Heart left ventricle (tissue), 16 donors: ENCODE results near the gene RELT. TPM values are rescaled to one million over a fixed set of nuclear protein-coding genes. Genes with fewer than 3 reads are reported as not detected.
A peak's percentile ranks its signal among the peaks of the same experiment; 100 is the strongest.

Experiments
- ATAC-seq, 4 donors: fragments of 200-7000 bp; cut with Tn5 transposase; one replicate each; pipeline ENCODE4 v1.9.1; 2020 to 2022; ENCODE audit warnings: moderate library complexity in 4 of 4, mild to moderate bottlenecking in 3 of 4, moderate number of reproducible peaks in 1 of 4
- DNase-seq, 5 donors: peaks; one replicate each; pipeline ENCODE4 v3.0.0-alpha.2; 2020
- H3K27ac ChIP-seq, 12 donors: fragments of 200-600 bp; sonication (generic) in 4 of 12; one replicate each; pipeline versions ENCODE4 v1.5.0 to v1.8.0; 2016 to 2022; ENCODE audit warnings: mild to moderate bottlenecking in 2 of 12
- H3K27me3 ChIP-seq, 9 donors: fragments of 200-600 bp; sonication (generic) in 2 of 9; one replicate each; pipeline versions ENCODE4 v1.5.1 to v1.8.0; 2016 to 2022; ENCODE audit warnings: mild to moderate bottlenecking in 3 of 9
- H3K36me3 ChIP-seq, 9 donors: fragments of 200-600 bp; sonication (generic) in 2 of 9; one replicate each; pipeline versions ENCODE4 v1.5.0 to v1.8.0; 2018 to 2022; ENCODE audit warnings: mild to moderate bottlenecking in 2 of 9
- H3K4me1 ChIP-seq, 12 donors: fragments of 200-600 bp; sonication (generic) in 4 of 12; one replicate each; pipeline versions ENCODE4 v1.5.0 to v1.8.0; 2016 to 2022; ENCODE audit warnings: mild to moderate bottlenecking in 3 of 12
- H3K4me3 ChIP-seq, 12 donors: fragments of 200-600 bp; sonication (generic) in 4 of 12; one replicate each; pipeline versions ENCODE4 v1.5.0 to v1.8.0; 2017 to 2022; ENCODE audit warnings: mild to moderate bottlenecking in 9 of 12, moderate library complexity in 4 of 12
- H3K9me3 ChIP-seq, 12 donors: fragments of 200-600 bp; sonication (generic) in 4 of 12; one replicate each; pipeline versions ENCODE4 v1.5.0 to v1.8.0; 2016 to 2022; ENCODE audit warnings: mild to moderate bottlenecking in 1 of 12
- POLR2A ChIP-seq, 2 donors: fragments of 450-650 bp; IDR thresholded peaks; one replicate each; pipeline ENCODE4 v1.6.1; 2017; ENCODE audit warnings: antibody characterized with exemption in 2 of 2, mild to moderate bottlenecking in 2 of 2, moderate library complexity in 2 of 2
- WGBS, 4 donors: extraction: QIAGEN DNeasy Blood & Tissue Kit in 2 of 4; methylation state at CpG; one replicate each; pipeline versions ENCODE4 v1.1.5 to v1.1.7; 2013 to 2018; 5-methylcytosine and 5-hydroxymethylcytosine counted together
- intact Hi-C, 10 donors: fragments of 100-400 bp; cut with DNase I; formaldehyde crosslinking; loops; one replicate each; pipeline versions ENCODE4 v1.11.1 to v1.14.2; 2022
- polyA plus RNA-seq, 2 donors: library from polyadenylated mRNA; stranded (reverse); fragments of 200-250 nt; gene quantifications; one replicate each; pipeline ENCODE4 v1.2.3, GENCODE V29; 2013
- total RNA-seq, 9 donors: library from RNA; depleted of rRNA in 2 of 9; stranded (reverse); fragments of >200 nt in 2 of 9; fragmentation: NEBNext Ultra II Directional in 3 of 9; extraction: Animal tissue kit (Norgen Biotek cat#: 25700) in 3 of 9; gene quantifications; one replicate each; pipeline versions ENCODE4 v1.1.0 to v1.2.4, GENCODE V29; 2016 to 2023
- TF ChIP-seq, protein P1 (sequence below), 12 donors: fragments of 200-600 bp; sonication (generic) in 4 of 12; IDR thresholded peaks; one replicate each; pipeline versions ENCODE4 v1.5.0 to v1.8.0; 2018 to 2022; ENCODE audit warnings: antibody characterized with exemption in 12 of 12, mild to moderate bottlenecking in 5 of 12
- donor health status: ischemic (EF 13 %, LVEDD 7.1; RV severe dilation, severe dysfunction).
- donor health status: healthy with polysubstance abuse.
- donor health status: DM: no; HTN: yes; CAD: no.
- donor health status: DM: no; HTN: no; CAD: no.
- donor health status: ischemic (EF 25% LVEDD 6.9; RV normal size, moderate dysfunction).
- donor health status: ischemic (EF 25% LVEDD 5.7; RV mildly dilated, moderate dysfunction).
- donor health status: healthy.
- donor health status: DM: yes; HTN: yes; CAD: no.
- donor health status: ischemic (EF 35%, LVEDD 5.7; RV mildly dilated, moderate dysfunction).
- donor health status: nonischemic (EF 11% LVEDD 7.7; RV severe dilation, severe dysfunction).
- donor health status: DM: yes; HTN: yes; CAD: no.
- donor health status: PGD.
- donor health status: ischemic (EF 29% LVEDD 5.4; RV normal size, mild dysfunction).
- donor health status: nonischemic (EF 23%, LVEDD 6.1; RV moderate dilation, normal function).

The RELT gene
- total and polyA plus RNA-seq, 11 donors: 1.0 to 13.9 (median 2.6) TPM

DNA sequence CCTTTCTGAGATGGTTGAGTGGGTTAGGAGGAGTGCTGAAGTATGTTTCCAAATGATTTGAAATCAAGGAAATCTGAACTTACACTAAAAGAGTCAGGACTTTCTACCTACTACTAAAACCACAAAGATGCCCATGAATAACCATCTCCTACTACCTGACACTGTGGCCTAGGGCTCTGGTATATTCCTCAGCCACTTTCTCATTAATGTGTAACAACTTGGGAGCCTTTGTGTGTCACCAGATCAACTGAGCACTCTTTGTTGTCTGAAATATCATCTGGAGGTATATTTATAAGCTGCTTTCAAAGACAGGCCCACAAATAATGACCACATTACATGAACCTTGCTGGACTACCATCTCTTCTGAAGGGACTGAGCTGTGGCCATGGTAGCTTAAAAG lies 43.9 kb downstream of the RELT start:
- Histone ChIP-seq H3K4me3 (no peak overlapping the region), H3K4me1 (peaks cover 0 to 39% (median 10%) of the 10 kb centered on the region in 12 donors), H3K36me3 (peaks cover 0 to 26% (median 9%) of the 10 kb centered on the region in 9 donors), H3K27ac (no peak overlapping the region), H3K27me3 (no peaks in the 10 kb centered on the region), H3K9me3 (no peaks in the 10 kb centered on the region)
- no peak for ATAC-seq
- no peak for DNase-seq
- no peak for TF ChIP-seq POLR2A (IDR thresholded peaks at IDR 0.05)
- TF ChIP-seq, protein P1, sequence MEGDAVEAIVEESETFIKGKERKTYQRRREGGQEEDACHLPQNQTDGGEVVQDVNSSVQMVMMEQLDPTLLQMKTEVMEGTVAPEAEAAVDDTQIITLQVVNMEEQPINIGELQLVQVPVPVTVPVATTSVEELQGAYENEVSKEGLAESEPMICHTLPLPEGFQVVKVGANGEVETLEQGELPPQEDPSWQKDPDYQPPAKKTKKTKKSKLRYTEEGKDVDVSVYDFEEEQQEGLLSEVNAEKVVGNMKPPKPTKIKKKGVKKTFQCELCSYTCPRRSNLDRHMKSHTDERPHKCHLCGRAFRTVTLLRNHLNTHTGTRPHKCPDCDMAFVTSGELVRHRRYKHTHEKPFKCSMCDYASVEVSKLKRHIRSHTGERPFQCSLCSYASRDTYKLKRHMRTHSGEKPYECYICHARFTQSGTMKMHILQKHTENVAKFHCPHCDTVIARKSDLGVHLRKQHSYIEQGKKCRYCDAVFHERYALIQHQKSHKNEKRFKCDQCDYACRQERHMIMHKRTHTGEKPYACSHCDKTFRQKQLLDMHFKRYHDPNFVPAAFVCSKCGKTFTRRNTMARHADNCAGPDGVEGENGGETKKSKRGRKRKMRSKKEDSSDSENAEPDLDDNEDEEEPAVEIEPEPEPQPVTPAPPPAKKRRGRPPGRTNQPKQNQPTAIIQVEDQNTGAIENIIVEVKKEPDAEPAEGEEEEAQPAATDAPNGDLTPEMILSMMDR (IDR thresholded peaks at IDR 0.05): no peak
- intact Hi-C loops: no loop called here

DNA sequence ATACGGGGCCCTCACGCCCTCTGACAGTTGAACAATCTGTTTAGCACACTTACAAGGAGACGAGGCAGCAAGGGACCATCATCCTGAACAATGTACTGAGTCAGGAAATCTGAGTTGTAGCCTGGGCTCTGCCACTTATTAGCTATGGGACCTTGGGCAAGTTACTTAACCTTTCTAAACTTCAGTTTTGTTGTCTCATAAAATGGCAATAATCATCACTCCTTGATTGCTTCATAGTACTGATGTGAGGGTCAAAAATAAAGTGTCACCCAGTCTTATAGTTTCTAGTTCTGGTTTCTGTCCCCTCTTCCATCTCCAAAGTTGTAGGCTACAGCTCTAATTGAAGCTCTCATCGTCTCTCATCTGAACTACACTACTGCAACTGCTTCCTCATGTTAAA lies 46.7 kb downstream of the RELT start:
- no peak for DNase-seq
- peaks cover 0 to 37% (median 16%) of the 10 kb centered on the region in 12 donors for H3K4me1 ChIP-seq
- no peaks in the 10 kb centered on the region for H3K27me3 ChIP-seq
- H3K27ac ChIP-seq: no peak overlapping the region
- H3K9me3 ChIP-seq: no peaks in the 10 kb centered on the region
- no peak overlapping the region for H3K4me3 ChIP-seq
- peaks cover 0 to 20% (median 9%) of the 10 kb centered on the region in 9 donors for H3K36me3 ChIP-seq
- WGBS, 4 donors: 93 to 97% (median 96%) methylated on average over 4 of the region's 4 CpGs
- no peak for ATAC-seq
- TF ChIP-seq POLR2A (IDR thresholded peaks at IDR 0.05): no peak
- TF ChIP-seq, protein P1 (IDR thresholded peaks at IDR 0.05): no peak
- intact Hi-C loops: no loop called here

DNA sequence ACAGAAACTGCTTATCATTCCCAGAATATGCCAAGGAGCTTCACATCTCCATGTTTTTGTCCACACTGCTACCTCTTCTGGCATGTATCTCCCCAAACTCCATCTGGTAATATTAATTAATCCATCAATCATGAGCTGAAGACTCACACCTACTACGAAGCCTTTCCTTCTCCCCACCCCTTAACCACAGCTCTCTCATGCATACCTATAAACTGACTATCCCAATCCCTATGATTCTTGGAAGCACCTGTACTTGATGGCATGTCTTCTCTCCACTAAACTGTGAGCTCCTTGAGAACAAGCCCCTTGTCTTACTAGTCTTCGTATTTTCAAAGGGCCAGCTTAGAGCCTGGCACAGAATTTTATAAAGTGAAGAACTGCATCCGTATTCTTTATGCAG lies 47.3 kb downstream of the RELT start:
- Histone ChIP-seq H3K4me1 (peaks cover 0 to 37% (median 16%) of the 10 kb centered on the region in 12 donors), H3K9me3 (no peaks in the 10 kb centered on the region), H3K4me3 (no peak overlapping the region), H3K36me3 (peaks cover 0 to 17% (median 5%) of the 10 kb centered on the region in 9 donors), H3K27me3 (no peaks in the 10 kb centered on the region), H3K27ac (no peak overlapping the region)
- no peak for DNase-seq
- TF ChIP-seq, protein P1 (IDR thresholded peaks at IDR 0.05): no peak
- TF ChIP-seq POLR2A (IDR thresholded peaks at IDR 0.05): no peak
- intact Hi-C loops: no loop called here
- ATAC-seq: no peak
- WGBS, 4 donors: 92 to 98% (median 95%) methylated on average over 3 of the region's 3 CpGs

DNA sequence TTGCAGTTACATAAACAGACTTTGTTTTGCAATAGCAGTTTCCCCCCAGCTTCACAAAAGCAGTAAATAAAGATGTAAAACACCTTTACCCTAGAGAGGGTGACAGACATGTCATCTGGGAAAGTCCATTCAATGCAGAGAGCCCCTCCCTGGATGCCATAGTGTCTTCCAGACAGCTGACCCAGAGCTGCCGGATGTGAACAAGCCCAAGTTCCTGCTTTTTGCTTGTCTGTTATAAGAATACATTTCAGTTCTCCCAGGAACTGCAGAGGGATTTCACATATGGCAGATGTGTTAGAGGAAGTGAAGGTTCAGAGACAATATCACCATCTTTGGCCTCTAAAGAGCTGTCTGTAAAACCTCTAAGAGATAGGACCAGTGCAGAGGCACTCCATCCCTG lies 48.9 kb downstream of the RELT start:
- peak overlapping the region in 6 of 12 donors; percentile 11 to 82 (median 13) for H3K27ac ChIP-seq
- WGBS, 4 donors: 54 to 67% (median 61%) methylated on average over 1 of the region's 1 CpG

More for the DNA sequence above, 48.9 kb downstream of the RELT start:
- intact Hi-C loops: loop anchor here in 1 of 10 donors (5.0 kb wide), 1 partner anchor 42 kb away; no protein-coding TSS in a partner anchor
- H3K4me1 ChIP-seq: peaks cover 0 to 46% (median 16%) of the 10 kb centered on the region in 12 donors
- DNase-seq (peak in 1 of 5 donors; percentile 42), ATAC-seq (peak in 3 of 4 donors; percentile 53 to 67 (median 61))
- TF ChIP-seq, protein P1 (IDR thresholded peaks at IDR 0.05): no peak
- TF ChIP-seq POLR2A (IDR thresholded peaks at IDR 0.05): no peak
- peaks cover 0 to 6% (median 0%) of the 10 kb centered on the region in 9 donors for H3K36me3 ChIP-seq
- no peak overlapping the region for H3K4me3 ChIP-seq
- no peaks in the 10 kb centered on the region for H3K9me3 ChIP-seq
- no peaks in the 10 kb centered on the region for H3K27me3 ChIP-seq
